ENCODE data around the gene SLC17A3. TPM values are rescaled to one million over a fixed set of nuclear protein-coding genes. Genes with fewer than 3 reads are reported as not detected.

SLC17A3 gene
- total RNA-seq, 6 experiments from 2014 or later: not detected

GRCh38 chr6:25816252-25816651, 57.8 kb downstream of the SLC17A3 start:
- no peak for DNase-seq
- Mint-ChIP-seq H3K27ac (no peak overlapping the region), H3K27me3 (ENCODE audit: insufficient read depth) (no peaks in the 10 kb centered on the region; the same call in none of the 2 replicates), H3K9me3 (no peaks in the 10 kb centered on the region; the same call in 1 of the 2 replicates), H3K4me3 (no peak overlapping the region), H3K4me1 (ENCODE audit: low read depth) (no peaks in the 10 kb centered on the region), H3K36me3 (ENCODE audit: low read depth) (no peaks in the 10 kb centered on the region)
- TF ChIP-seq CTCF (IDR thresholded peaks at IDR 0.05): no peak

GRCh38 chr6:25815194-25815593, 58.8 kb downstream of the SLC17A3 start:
- TF ChIP-seq CTCF (IDR thresholded peaks at IDR 0.05): no peak
- no peaks in the 10 kb centered on the region for H3K36me3 Mint-ChIP-seq (ENCODE audit: low read depth)
- no peak overlapping the region for H3K4me3 Mint-ChIP-seq
- H3K4me1 Mint-ChIP-seq (ENCODE audit: low read depth): no peaks in the 10 kb centered on the region
- no peak overlapping the region for H3K27ac Mint-ChIP-seq
- H3K27me3 Mint-ChIP-seq (ENCODE audit: insufficient read depth): no peaks in the 10 kb centered on the region; the same call in none of the 2 replicates
- DNase-seq: no peak
- H3K9me3 Mint-ChIP-seq: no peaks in the 10 kb centered on the region; the same call in 1 of the 2 replicates

GRCh38 chr6:25804804-25805203, 69.2 kb downstream of the SLC17A3 start:
- Mint-ChIP-seq H3K9me3 (no peaks in the 10 kb centered on the region), H3K27me3 (ENCODE audit: insufficient read depth) (no peaks in the 10 kb centered on the region)

GRCh38 chr6:25801436-25801835, 72.6 kb downstream of the SLC17A3 start:
- H3K36me3 Mint-ChIP-seq (ENCODE audit: low read depth): no peaks in the 10 kb centered on the region
- H3K4me1 Mint-ChIP-seq (ENCODE audit: low read depth): no peaks in the 10 kb centered on the region
- no peaks in the 10 kb centered on the region for H3K9me3 Mint-ChIP-seq
- no peak overlapping the region for H3K27ac Mint-ChIP-seq
- TF ChIP-seq CTCF (IDR thresholded peaks at IDR 0.05): no peak
- no peaks in the 10 kb centered on the region for H3K27me3 Mint-ChIP-seq (ENCODE audit: insufficient read depth)
- no peak overlapping the region for H3K4me3 Mint-ChIP-seq
- no peak for DNase-seq

More at GRCh38 chr6:25804804-25805203, 69.2 kb downstream of the SLC17A3 start:
- H3K36me3 Mint-ChIP-seq (ENCODE audit: low read depth): no peaks in the 10 kb centered on the region
- no peak for DNase-seq
- H3K4me3 Mint-ChIP-seq: no peak overlapping the region
- TF ChIP-seq CTCF (IDR thresholded peaks at IDR 0.05): no peak
- no peaks in the 10 kb centered on the region for H3K4me1 Mint-ChIP-seq (ENCODE audit: low read depth)
- no peak overlapping the region for H3K27ac Mint-ChIP-seq

Other genes with a start within 250 kb of the SLC17A3 start
- not detected for gene SCGN, start 222.0 kb downstream of the SLC17A3 start, total RNA-seq (2021; fragmentation: NEBNext Ultra II Directional; extraction: Animal tissue kit (Norgen Biotek cat#: 25700))
- gene SLC17A4, start 119.5 kb downstream of the SLC17A3 start, total RNA-seq (2021; fragmentation: NEBNext Ultra II Directional; extraction: Animal tissue kit (Norgen Biotek cat#: 25700)): not detected
- gene SLC17A1, start 42.2 kb downstream of the SLC17A3 start, total RNA-seq (2021; fragmentation: NEBNext Ultra II Directional; extraction: Animal tissue kit (Norgen Biotek cat#: 25700)): not detected
- gene SLC17A2, start 56.4 kb upstream of the SLC17A3 start, total RNA-seq (2021; fragmentation: NEBNext Ultra II Directional; extraction: Animal tissue kit (Norgen Biotek cat#: 25700)): not detected
- 1 to 10 TPM; 5.4 to 7.5 (median 6.8) TPM for gene TRIM38, start 88.6 kb upstream of the SLC17A3 start, total RNA-seq (2021; fragmentation: NEBNext Ultra II Directional; extraction: Animal tissue kit (Norgen Biotek cat#: 25700))
- 10 to 100 TPM; 16.1 to 21.7 (median 18.3) TPM for gene HFE, start 213.2 kb upstream of the SLC17A3 start, total RNA-seq (2021; fragmentation: NEBNext Ultra II Directional; extraction: Animal tissue kit (Norgen Biotek cat#: 25700))

All from HFFc6 (cell line).